GM19238 (cell line): ENCODE measurements around the gene PLCL2.

ENCODE experiments used
- DNase-seq: peaks from one replicate; pipeline ENCODE4 v3.0.0; 2011; ENCODE audit warnings: low spot score; ENCODE audit not compliant: insufficient read length

PLCL2 gene

GRCh38 chr3:16890597-16891333 lies 6.0 kb downstream of the PLCL2 start:
- no peak for DNase-seq

DNA sequence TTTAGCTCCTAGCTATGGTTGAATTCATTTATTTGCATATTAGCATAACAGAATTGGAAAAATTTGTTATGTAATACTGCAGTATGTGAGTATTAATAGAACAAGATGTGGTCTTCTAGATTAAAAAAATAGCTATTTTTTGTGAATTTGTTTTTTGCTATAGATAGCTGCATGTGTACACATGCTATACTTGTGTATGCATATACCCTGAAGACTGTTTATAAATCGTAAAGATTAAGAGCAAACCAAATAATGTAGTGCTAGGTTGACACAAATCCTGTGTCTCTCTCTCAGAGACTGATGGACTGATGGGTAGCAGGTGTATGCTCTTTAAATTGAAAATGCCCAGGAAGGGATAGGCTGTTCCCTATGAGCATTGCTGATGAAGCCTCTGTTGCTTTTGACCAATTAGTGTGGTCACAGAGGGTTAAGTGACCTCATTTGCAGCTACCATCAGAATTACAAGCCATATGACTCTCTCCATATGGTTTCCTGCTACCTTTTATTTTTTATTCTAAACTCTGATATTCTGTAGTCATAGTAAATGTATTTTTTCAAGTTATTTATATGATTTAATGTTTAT lies 9.0 kb downstream of the PLCL2 start:
- no peak for DNase-seq

- no peak for DNase-seq
These were observed 11.4 kb downstream of the PLCL2 start for GRCh38 chr3:16896094-16896627.

DNA sequence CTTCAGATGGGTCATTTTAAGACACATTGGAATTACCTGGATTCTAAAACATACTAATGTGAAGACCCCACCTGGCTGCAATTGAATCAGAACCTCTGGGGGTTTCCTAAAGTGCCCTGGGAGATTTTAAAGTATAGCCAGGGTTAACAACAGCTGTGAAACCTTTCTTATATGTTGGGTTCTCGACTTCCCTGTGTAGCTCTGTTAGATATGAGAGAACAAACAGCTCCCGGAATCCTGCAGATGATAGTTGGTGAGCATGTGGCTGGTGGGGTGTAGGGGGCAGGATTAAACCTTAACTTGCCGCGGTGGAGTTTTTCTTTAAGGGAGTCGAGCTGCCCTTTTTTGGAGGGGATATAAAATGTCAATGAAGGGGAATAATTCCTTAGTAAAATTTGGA lies 12.1 kb downstream of the PLCL2 start:
- DNase-seq = no peak

DNA sequence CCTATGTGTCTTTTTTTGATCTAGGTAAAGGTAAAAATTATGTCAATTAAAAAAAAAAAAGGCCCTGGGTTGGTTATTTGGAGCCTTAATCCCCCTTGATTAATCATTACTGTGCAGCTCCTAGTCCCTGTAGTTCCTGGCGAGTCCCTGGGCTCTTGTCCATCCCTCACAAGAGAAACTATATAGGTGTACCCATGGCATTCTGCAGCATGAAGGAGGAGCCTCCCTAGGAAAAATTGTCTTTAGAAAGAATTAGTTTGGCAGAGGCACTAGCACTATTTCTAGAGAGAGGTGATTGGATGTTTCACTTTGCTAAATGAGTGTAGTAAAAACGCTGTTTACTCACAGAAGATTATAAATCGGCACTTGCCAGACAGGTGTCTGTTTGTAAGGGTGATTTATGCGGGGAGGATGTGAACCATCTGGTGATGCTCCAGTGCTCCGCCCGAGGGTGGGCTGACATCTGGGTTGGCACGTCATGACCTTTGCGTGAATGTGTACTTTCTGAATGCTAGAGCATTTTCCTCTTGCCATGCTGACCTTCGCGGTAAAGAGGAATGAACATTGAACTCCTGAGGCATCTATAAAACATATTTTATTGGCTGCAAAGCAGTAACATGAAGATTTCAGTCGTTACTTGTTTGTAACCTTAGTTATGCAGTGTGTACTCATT lies 12.6 kb downstream of the PLCL2 start:
- no peak for DNase-seq

- DNase-seq = no peak
These were observed 14.0 kb downstream of the PLCL2 start for GRCh38 chr3:16898595-16899395.

GRCh38 chr3:16899919-16900318 lies 15.2 kb downstream of the PLCL2 start:
- DNase-seq = no peak

DNA sequence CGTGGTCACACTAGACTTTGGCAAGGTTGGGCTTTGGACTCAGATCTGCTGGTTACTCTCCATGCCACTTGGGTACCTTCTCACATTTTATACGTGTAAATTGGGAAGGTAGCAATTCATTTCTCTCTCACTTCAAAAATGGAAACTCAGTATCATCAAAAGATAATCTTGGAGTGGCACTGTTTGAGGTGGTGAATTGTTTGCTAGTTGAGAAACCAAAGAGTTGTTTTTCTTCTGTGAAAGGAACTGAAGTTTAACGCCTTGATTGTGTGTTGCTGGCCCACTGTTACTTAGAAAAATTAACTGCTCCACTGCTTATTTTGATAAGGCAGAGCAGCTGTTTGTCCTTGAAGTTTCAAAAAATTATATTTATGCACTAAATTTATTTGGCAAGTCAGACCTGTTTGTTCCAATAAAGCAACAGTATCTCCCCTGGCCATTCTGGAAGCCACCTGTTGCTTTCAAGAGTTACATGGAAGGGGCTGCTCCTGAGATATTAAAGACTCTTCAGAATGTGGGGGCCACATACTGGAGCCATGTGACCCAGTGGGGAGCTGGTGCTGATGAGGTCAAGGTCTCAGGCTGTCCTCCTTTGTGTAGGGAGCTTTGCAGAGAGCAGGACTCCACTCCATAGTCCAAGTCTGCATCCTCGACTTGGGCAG lies 16.2 kb downstream of the PLCL2 start:
- no peak for DNase-seq

DNA sequence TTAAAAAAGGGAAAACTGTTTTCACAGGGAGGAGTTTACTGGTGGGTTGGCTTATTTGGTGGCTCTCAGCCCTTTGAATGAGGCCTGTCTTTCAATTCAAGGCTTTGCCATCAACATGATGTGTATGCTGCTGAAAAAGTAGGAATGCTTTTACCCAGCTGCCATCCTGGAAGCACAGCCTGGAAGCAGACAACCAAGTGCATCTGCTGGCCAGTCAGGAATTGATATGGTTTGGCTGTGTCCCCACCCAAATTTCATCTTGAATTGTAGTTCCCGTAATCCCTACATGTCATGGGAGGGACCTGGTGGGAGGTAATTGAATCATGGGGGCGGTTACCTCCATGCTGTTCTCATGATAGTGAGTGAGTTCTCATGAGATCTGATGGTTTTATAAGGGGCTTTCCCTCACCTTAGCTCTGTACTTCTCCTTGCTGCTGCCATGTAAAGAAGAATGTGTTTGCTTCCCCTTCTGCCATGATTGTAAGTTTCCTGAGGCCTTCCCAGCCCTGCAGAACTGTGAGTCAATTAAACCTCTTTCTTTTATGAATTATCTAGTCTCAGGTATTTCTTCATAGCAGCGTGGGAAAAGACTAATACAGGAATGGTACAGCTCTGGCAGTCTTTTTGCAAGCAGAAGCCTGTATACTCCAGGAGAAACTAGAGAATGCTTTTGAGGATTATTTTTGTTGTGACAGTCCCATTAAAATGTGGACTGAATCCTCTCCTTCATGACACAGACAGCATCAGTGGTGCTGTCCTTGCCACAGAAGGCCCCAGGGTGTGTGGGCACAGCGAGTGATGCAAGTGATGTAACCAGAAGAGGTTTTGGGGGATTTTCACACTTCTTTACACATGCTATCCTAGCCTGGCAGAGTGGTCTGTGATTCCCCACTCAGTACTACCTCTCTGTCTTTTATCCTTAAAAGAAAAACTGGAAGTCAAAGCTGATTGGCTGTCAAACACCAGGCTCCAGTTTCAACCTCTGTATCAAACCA lies 20.0 kb downstream of the PLCL2 start:
- no peak for DNase-seq

GRCh38 chr3:16905704-16906103 lies 20.9 kb downstream of the PLCL2 start:
- DNase-seq = no peak

DNA sequence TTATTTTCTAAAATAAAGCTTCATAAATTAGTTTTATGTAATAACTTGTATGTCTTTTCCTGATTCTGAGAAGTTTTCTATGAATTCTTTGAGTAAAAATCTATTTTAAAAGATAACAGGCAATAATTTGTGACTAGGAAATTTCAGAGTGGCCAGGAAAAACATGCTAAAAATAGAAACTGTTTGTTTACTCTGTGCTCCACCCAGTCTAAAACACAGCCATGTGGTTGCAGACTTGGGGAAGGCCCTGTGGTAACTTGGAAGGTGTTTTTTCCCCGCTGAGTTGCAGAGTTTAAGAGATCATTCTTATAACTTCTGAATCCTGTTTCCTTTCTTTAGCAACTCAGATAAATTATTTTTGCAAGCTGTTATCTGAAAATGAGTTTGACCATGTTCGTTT lies 21.9 kb downstream of the PLCL2 start:
- no peak for DNase-seq

DNA sequence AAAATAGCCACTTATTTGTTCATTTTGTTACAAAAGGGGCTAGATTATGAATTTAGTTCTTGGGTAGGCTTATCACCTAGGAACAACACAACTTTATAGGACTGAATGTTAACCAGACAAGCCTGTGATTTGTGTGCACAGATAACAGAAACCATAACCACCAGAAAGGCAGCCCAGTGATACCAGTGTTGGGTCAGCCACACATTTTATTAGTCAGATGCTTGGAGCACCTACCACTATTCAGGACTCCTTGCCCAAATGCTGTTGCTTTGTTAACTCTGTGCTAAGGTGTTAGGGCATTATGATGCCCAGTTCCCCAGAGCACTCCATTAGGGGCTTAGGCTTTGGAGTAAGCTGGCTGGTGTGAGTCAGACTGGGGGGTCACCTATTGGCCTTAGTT lies 22.5 kb downstream of the PLCL2 start:
- no peak for DNase-seq

GRCh38 chr3:16908016-16908807 lies 23.5 kb downstream of the PLCL2 start:
- DNase-seq = no peak

- DNase-seq = no peak
These were observed 24.1 kb downstream of the PLCL2 start for GRCh38 chr3:16908896-16909295.

DNA sequence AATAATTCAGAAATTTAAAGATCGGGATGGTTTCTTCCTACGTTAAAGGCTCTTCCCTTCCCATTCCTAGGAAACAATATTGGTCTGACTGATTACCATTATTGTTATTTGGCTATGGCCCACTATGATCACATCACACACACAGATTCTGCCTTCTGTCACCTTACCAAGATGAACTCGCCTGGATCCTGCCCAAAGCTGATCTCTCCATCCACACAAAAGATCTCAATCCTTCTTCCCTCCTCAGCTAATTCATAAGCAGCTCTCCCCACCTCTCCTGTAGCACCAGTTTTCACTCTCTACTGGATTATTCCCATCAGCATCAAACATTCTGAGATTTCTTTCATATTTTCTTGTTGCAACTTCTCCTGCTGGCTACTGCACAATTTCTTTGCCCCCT lies 25.0 kb downstream of the PLCL2 start:
- DNase-seq = no peak

DNA sequence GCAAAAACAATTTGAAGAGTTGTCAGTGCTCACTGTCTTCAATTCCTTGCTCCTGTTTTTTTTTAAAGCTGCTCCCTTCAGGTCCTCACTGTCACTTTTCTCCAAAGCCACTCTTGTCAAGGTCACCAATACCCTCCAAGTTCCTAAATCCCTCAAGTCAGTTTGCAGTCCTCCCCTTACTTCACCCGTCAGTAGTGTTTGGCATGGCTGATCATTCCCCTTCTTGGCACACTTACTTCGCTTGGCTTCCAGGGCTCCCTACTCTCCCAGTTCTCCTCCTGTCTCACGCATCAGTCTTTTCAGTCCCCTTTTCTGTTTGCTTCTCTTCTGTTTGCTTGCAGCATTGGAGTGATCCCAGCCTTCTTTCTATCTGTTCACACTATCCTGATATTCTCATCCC lies 25.5 kb downstream of the PLCL2 start:
- no peak for DNase-seq

- no peak for DNase-seq
These were observed 27.2 kb downstream of the PLCL2 start for GRCh38 chr3:16911916-16912315.

DNA sequence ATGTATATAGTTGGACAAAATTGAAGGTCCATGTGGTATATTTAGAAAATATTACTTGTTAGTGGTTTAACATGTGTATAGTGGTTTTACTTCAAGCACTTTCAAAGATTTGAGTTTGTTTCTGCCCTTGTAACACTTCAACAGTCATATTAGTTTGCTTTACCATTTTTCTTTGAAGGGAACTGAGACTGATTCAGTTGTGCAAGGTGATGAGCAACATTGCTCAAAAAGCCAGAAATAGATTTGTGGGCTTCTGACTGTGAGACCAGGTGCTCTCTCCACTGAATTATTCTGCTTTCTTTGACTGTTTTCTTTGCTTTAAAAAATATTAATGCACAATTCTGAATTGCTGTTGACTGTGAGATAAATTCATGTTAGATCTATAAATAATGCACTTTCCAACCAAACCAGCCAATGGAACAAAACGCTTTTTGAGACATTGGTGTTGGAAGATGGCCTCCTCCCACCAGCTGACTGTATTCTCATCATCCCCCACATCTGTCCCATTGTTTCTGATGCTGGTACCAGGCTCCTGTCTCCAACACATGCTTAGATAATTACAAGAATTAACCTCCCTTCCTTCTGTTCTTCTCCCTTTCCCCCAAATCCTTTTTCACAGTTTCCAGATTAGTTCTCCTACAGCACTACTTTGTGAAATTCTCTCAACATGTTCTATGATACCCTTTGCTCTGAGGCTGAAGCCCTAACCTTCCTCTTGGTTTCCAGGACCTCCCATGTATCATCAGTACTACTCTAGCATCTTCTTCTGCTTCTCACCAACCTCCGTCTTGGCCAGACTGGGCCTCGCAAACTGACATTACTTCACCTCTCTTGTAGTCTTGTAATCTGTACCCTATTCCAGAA lies 27.9 kb downstream of the PLCL2 start:
- no peak for DNase-seq
